NCI-H446 (cell line): ENCODE results near the gene AAK1.
A peak's percentile ranks its signal among the peaks of the same experiment; 100 is the strongest.
"Not testable (repeated sequence)": the region's sequence is repeated elsewhere in the genome, so short reads cannot be mapped to it uniquely, and the experiment has no call there.

Experiments
- DNase-seq, 2 experiments: peaks; one replicate each; lab custom pipeline; 2025; lab: John Stamatoyannopoulos, UW

Gene AAK1

DNA sequence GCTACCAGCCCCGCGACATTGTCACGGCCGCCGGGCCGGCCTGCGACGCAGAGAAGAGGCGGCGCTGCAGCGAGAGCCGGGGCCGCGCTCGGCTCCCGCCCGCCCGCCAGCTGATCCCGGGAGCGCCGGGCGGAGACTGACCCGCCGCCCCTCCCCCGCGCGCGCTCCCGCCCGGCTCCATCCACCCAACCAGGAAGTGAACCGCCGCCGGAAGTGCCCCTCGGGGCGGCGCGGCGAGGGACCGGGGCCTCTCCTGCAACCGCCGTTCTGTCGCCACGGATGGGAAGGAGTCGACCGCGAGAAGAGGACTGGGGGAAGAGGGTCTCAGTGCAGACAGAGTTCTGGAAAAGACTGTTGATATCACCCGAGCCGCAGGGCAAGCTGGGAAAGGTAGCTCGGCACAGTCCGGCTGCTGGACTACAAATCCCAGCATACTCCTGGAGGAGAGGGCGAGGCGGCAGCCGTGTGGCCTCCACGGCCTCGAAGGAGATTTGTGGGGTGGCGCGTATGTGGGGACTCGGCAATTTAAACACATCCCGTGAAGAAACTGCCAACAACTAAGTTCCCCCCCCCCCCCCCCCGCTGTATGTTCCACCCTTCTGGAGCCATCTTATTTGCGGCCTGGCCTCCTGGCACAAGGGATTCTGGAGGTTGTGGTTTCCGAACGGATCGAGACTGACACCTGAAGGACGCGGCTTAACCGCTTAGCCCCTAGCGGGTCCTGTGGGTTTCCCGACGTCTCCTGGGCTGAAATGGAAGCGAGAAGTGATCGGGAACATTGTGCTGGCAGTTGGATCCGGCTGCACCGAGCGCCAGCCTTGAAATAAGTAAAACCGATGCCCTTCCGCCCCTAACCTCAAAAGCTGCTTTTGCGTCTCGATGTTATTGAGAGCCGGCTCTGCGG, at the start of gene AAK1:
Gene AAK1, minus strand, starts transcription at position 138 of the 904 bp plus-strand sequence. CDS start 699 bp downstream, outside the sequence.
- peak; percentile 68 to 88 for DNase-seq

DNA sequence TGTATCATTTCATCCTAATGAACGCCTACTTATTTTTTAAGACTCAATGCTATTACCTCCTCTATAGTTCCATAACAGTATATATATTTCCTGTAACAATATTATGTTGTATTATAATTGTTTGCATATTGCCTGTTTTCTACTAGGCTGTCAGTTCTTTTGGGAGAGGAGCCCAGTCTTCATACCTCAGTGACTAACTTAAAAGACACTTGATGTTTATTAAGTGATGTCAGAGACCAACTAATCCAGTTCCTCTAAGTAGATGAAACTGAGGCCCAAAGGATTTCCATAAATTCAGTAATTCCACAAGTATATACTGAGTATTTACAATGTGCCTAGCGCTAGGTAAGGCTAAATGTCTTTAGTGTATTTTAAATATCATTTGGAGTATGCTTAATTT, 48.9 kb upstream of the AAK1 start:
- no peak for DNase-seq

- no peak for DNase-seq
Measured at GRCh38 chr2:69689969-69690368, 46.4 kb upstream of the AAK1 start.

- no peak for DNase-seq
Measured at GRCh38 chr2:69689466-69689865, 45.9 kb upstream of the AAK1 start.

DNA sequence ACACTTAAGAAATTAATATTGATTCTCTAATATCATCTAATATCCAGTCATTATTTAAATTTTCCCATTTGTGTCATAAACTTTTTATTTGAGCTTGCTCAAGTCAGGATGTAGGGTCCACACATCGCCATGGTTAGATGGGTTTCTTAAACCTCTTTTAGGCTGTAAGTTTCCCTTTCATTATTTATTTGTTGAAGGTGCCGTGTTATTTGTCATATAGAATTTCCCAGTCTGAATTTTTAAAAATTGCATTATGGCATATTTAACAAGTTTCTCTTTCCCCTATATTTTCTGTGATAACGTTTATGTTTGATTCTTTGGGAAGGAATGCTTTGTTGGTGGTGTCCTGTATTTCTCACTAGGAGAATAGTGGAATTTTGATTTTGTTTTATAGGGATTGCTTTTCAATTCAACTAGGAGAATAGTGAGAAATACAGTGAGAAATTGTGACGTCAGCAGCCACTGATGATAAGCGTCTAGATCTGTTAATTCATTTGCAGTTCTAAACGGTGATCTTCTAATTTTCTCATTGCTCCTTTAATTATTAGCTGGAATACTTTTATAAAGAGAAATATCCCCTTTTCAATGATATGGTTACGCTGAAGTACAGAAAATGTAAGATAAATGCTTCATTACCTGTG, 44.6 kb upstream of the AAK1 start:
- DNase-seq = no peak

- no peak for DNase-seq
Measured at GRCh38 chr2:69686813-69687212, 43.3 kb upstream of the AAK1 start.

- DNase-seq = no peak
Measured at GRCh38 chr2:69685321-69686048, 41.9 kb upstream of the AAK1 start.

DNA sequence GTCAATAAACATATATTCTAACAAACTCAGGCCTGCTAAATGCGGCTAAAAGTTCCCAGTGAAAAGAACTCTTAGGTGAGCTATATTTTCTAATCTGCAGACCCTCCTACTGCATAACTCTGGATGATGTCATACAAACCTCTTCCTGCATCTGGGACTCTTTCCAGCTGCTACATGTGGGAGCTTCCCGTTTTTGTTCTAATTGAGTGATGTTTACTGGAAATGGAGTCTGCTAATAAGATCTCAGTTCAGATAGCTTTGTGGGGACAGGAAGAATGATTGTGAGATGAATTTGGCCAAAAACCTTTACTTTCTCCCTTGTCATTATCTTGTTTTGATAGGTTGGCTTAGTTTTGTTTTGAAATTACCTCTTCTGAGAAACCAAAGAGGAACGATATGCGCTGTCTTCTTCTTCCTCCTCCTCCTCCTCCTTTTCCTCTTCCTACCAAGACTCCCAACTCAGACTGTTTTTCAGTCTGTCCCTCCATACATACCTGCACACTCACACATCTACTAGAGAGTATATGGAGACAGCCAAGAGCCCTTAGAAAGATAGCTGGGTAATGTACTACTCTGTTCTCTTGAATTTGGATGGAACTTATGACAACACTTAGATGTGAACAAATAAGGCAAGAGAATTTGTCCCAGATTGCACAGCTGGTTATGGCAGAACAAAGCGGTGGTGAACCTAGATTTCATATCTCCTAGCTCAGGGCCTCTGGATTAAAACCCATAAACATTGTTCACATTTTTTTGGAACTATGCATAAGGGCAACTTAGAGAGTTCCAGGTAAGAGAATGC, 39.8 kb upstream of the AAK1 start:
- DNase-seq = no peak

DNA sequence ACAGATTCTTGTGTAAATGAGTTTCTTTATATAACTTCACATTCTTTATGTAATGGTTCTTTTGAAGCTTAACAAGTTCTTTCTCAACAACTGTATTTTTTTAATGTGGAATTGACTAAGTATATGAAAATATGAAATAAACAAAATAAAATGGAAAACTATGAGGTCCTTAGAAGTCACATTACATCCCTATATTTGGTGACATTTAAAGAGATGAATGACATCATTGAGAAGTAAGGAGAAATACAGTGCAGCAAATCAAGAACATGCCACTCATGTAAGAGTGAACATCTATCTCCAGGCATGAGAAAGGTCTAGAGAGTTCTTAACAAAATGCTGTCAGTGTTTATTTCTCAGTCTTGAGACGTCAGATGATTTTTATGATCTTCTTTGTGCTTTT, 39.0 kb upstream of the AAK1 start:
- DNase-seq = no peak

DNA sequence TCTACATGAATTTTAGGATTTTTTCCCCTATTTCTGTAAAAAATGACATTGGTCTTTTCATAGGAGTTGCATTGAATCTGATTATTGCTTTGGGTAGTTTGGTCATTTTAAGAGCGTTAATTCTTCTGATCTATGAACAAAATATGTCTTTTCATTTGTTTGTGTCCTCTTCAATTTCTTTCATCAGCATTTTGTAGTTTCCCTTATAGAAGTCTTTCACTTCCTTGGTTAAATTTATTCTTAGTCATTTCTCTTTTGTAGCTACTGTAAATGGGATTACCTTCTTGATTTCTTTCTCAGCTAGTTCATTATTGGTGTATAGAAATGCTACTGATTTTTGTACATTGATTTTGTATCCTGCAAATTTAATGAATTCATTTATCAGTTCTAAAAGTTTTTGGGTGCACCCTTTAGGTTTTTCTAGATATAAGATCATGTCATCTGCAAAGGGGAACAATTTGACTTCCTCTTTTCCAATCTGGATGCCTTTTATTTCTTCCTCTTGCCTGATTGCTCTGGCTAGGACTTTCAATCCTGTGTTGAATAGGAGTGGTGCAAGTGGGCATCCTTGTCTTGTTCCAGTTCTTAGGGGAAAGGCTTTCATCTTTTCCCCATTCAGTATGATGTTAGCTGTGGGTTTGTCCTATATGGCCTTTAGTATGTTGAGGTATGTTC, 36.6 kb upstream of the AAK1 start:
- DNase-seq = no peak

- no peak for DNase-seq
Measured at GRCh38 chr2:69677914-69678313, 34.4 kb upstream of the AAK1 start.

DNA sequence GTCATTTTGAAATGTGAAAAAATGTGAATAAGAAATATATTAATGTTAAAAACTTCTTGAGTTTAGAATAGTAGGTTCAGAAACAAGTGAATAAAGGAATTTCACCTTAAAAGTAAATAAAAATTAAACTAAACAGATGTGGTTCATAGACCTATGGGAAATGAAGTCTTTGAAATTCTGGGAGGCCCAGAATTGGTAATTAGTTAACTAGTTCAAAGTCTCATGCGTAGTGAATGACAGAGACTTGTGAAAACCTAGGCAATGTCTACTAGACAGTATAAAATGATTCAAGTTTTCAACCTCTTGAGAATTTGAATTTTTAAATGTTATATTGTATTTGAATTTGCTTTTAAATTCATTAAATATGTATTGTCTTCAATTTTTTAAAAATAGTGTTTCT, 32.6 kb upstream of the AAK1 start:
- DNase-seq = no peak

- no peak for DNase-seq
Measured at GRCh38 chr2:69674316-69674670, 30.8 kb upstream of the AAK1 start.

- not testable (repeated sequence) for DNase-seq
Measured at GRCh38 chr2:69673098-69673497, 29.6 kb upstream of the AAK1 start.

- DNase-seq = no peak
Measured at GRCh38 chr2:69669666-69670065, 26.1 kb upstream of the AAK1 start.

DNA sequence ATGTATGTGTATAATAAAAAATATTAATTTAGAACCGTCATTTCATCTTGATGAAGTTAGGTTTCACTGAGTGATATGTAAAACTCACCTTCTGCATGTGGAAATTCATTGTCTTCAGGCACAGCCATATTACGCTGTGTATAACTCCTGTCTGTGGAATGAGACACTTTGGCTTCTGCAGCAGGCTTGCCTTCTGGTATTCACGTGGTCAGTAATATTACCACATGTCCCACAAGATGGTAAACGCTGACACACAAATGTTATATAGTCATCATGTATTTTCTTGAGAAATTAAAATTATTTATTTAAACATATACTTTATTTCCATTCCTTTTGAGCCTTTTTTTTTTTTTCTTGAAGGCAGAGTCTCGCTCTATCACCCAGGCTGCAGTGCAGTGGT, 25.1 kb upstream of the AAK1 start:
- DNase-seq = no peak

DNA sequence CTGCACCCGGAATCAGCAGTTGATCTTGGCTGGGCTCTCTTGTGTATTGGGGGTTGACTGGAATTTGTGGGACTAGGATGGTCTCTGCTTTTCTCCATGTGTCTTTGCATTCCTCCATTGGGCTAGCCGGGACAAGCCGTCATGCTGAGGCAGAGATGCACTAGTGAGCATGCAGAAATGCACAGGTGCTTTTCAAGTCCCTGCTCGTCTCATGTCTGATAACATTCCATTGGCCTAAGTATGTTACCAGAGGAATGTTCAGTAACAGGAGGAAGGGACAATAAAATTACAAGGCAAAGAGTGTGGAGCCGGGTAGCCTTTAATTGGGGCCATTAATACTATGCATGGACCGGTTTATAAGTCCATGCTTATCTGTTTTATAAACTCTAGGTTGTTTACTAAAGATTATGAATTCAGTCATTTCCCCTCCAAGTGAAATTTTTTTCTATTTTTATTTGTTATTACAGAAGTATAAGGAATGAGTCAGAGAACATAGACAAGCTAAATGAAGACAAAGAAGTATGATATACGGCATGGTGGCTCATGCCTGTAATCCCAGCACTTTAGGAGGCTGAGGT, 24.4 kb upstream of the AAK1 start:
- DNase-seq = no peak

DNA sequence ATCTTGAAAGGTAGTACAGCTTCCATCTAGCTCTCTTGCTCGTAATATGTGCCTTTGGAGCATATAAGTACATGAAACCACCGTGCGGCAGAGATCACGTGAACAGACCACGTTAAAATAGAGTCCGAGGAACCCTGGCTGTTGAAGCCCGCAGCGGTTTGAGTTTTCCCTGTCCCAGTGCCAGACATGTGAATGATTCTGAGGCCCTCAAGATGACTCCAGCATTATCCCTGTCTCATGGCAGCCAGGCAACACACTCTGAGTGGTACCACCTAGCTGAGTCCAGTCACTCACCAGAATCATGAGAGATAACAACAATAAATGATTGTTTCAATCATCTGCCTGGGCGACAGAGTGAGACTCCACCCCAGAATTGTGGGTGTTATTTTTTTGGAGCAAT, 21.6 kb upstream of the AAK1 start:
- no peak for DNase-seq

DNA sequence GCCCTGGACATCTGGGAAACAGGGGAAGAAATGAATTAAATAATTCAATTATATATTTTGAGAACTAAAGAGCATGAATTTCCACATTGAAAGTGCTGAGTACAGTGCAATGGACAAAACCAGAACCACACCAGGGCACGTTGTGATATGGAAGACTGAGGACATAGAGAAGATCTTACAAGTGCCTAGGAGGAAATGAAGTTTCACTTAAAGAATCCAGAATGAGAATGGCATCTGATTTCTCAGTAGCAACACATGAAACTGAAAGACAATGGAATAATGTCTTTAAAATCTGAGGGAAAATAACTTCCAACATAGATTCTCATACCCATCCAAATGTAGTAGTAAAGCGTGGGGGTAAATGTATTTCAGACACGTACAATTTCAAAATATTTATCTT, 20.3 kb upstream of the AAK1 start:
- DNase-seq = no peak

DNA sequence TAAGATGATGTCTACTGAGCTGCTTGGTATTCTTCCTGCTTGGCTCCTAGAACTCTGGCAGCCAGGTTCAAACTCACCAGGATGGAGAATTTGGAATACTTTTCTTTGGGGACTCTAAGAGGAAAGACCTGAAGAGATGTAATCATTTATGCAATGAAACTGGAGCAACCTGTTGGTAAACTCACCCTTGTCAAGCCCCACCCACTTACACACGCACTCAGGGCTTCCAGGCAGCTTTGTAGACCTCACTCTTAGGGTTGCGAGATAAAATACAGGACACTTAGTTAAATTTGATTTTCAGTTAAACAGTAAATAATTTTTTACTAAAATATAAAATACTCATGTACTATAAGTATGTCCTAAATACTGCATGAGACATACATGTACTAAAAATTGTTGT, 19.0 kb upstream of the AAK1 start:
- DNase-seq = not testable (repeated sequence)

DNA sequence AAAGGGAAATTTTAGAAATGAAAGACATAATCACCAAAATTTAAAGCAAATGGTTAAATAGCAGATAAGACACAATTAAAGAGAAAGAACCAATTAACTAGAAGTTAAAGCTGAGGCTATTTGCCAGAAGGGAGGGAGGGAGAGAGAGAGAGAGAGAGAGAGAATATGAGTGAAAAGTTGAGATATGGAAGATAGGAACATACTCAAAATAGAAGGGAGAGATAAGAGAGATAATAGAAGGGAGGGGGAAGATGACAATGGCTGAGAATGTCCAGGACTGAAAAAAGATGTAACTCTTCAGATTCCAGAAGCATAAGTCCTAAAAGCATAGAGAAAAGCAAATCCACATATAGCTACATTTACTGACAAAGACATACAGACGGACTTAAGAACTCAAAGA, 17.1 kb upstream of the AAK1 start:
- DNase-seq = no peak
